Small intestine (tissue), 7 donors: ENCODE results near the gene ACP7. TPM values are rescaled to one million over a fixed set of nuclear protein-coding genes. Genes with fewer than 3 reads are reported as not detected.

Experiments used
- DNase-seq, 2 donors: peaks; one replicate each; pipeline versions ENCODE4 v3.0.0 to v3.0.0-alpha.2; 2013
- FAIRE-seq: peaks from 2 replicates; lab custom pipeline; 2012; peaks lifted over from hg19 to GRCh38; lab: Jason Lieb, UNC
- H3K27ac ChIP-seq, 3 donors: one replicate each; pipeline ENCODE4 v1.5.1; 2013; ENCODE audit warnings: low read length in 2 of 3, mild to moderate bottlenecking in 2 of 3, control low read depth in 1 of 3, inconsistent platforms in 1 of 3, low read depth in 1 of 3, moderate library complexity in 1 of 3
- H3K27me3 ChIP-seq, 3 donors: one replicate each; pipeline ENCODE4 v1.6.1; 2013; ENCODE audit warnings: low read length in 3 of 3, inconsistent platforms in 1 of 3; ENCODE audit not compliant: control insufficient read depth in 3 of 3, insufficient read depth in 3 of 3
- H3K36me3 ChIP-seq, 3 donors: one replicate each; pipeline ENCODE4 v1.6.1; 2013; ENCODE audit warnings: low read length in 3 of 3, inconsistent platforms in 1 of 3, low read depth in 1 of 3, mild to moderate bottlenecking in 1 of 3, moderate library complexity in 1 of 3; ENCODE audit not compliant: control insufficient read depth in 3 of 3, insufficient read depth in 2 of 3
- H3K4me1 ChIP-seq, 3 donors: one replicate each; pipeline ENCODE4 v1.6.1; 2013; ENCODE audit warnings: low read length in 2 of 3, inconsistent platforms in 1 of 3, low read depth in 1 of 3, mild to moderate bottlenecking in 1 of 3, moderate library complexity in 1 of 3; ENCODE audit not compliant: control insufficient read depth in 3 of 3, insufficient read depth in 2 of 3
- H3K4me3 ChIP-seq, 3 donors: one replicate each; pipeline ENCODE4 v1.5.1; 2013; ENCODE audit warnings: low read length in 3 of 3, control low read depth in 1 of 3, inconsistent platforms in 1 of 3, low read depth in 1 of 3, mild to moderate bottlenecking in 1 of 3, moderate library complexity in 1 of 3
- H3K9me3 ChIP-seq, 2 donors: one replicate each; pipeline ENCODE4 v1.6.1; 2013; ENCODE audit warnings: low read depth in 1 of 2, low read length in 1 of 2; ENCODE audit not compliant: control insufficient read depth in 2 of 2, insufficient read depth in 1 of 2
- WGBS, 3 donors: extraction: QIAGEN DNeasy Blood & Tissue Kit; methylation state at CpG; one replicate each; pipeline ENCODE4 v1.1.7; 2013; 5-methylcytosine and 5-hydroxymethylcytosine counted together
- polyA plus RNA-seq, 4 donors: library from polyadenylated mRNA; stranded (reverse) in 3 of 4; unstranded in 1 of 4; fragments of 200-250 nt in 3 of 4; fragments of 120-200 nt in 1 of 4; gene quantifications; one replicate each; pipeline versions ENCODE4 v1.2.1 to v1.2.3, GENCODE V29; 2013
- donor health status: healthy with polysubstance abuse.
- donor health status: control.
- donor health status: control.
- donor health status: Bipolar disorder and iron deficiency.
- donor health status: healthy.

The ACP7 gene
- polyA plus RNA-seq, 4 donors: 0.01 to 2.9 TPM; not detected in 2

DNA sequence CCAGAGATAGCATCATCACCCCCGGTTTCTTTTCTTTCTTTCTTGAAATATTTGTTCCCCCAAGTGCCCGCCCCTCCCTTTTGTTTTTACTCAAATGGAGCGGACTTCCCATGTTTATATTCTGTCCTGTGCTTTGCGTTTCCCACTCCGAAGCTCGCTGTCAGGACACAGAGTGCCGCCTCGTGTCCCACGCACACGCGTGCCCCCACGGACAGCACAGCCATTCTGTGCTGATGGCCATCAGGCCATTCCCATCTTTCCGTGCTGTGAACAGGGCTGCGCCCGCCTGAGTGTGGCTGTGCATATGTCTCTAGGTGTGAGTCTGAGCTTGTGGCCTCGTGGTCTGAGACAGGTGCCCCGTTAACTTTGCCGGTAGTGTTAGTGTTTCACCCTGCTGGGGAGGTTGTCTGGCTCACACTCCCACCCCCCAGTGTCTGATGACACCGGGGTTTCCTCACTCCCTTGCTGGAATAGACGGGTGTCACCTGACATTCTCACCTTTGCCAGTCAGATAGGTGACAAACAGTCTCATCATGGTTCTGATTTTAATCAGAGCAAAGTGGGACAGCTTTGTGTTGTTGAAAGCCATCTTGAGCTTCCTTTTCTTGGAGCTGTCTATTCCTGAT is 48.3 kb downstream of the ACP7 start:
- H3K27ac ChIP-seq: no peak overlapping the region
- peaks cover 0 to 65% (median 0%) of the 10 kb centered on the region in 3 donors for H3K36me3 ChIP-seq
- H3K4me1 ChIP-seq: peaks cover 11 to 80% (median 12%) of the 10 kb centered on the region in 3 donors
- no peak overlapping the region for H3K4me3 ChIP-seq
- no peak for DNase-seq
- no peaks in the 10 kb centered on the region for H3K9me3 ChIP-seq
- 59 to 66% (median 64%) methylated on average over 20 of the region's 20 CpGs for WGBS, 3 donors
- no peaks in the 10 kb centered on the region for H3K27me3 ChIP-seq
- FAIRE-seq: no peak

DNA sequence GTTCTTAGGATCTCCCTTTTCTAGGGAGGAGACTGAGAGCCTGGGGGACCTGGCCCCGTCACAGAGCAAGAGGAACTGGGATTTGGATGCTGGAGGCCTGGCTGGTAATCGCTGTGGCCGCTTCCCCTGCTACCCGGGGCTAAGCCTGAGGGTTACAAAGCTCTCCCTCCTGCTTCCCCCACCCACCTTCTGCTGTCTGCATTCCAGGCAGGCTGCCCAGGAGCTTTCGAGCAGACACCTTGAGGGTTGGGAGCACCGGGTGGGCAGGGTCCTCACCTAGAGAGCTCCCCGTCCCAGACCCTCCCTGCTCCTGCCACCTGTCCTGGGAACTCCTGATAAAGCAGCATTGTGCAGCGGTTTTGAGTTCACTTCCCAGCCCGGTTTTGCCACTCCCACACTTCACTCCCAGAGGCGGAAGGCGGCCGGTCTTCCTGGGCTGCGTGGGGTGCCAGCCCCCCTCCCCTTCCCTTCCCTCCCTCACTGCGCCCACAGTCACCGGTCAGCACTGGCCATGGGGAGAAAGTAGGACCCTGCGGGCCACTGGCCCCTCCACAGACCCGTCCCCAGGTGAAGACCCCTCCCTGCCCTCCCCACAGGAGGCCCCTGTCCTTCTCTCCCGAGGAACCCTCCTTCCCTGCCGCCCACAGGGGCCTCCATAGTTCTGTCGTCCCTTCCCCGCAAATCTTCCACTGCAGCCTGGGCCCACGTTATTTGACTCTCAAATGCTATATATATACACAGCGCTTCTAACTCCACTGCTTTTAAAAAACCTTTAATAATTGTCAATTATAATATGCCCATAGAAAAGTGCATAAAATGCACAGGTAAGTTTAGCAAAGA is 49.5 kb downstream of the ACP7 start:
- no peaks in the 10 kb centered on the region for H3K9me3 ChIP-seq
- 18 to 44% (median 34%) methylated on average over 22 to 23 of the region's 23 CpGs for WGBS, 3 donors
- H3K27me3 ChIP-seq: no peaks in the 10 kb centered on the region
- H3K27ac ChIP-seq: peak overlapping the region in 1 of 3 donors; percentile 60
- peaks cover 10 to 68% (median 11%) of the 10 kb centered on the region in 3 donors for H3K4me1 ChIP-seq
- peak; percentile 55 to 62 for DNase-seq
- no peak for FAIRE-seq
- no peak overlapping the region for H3K4me3 ChIP-seq
- H3K36me3 ChIP-seq: peaks cover 0 to 68% (median 0%) of the 10 kb centered on the region in 3 donors

DNA sequence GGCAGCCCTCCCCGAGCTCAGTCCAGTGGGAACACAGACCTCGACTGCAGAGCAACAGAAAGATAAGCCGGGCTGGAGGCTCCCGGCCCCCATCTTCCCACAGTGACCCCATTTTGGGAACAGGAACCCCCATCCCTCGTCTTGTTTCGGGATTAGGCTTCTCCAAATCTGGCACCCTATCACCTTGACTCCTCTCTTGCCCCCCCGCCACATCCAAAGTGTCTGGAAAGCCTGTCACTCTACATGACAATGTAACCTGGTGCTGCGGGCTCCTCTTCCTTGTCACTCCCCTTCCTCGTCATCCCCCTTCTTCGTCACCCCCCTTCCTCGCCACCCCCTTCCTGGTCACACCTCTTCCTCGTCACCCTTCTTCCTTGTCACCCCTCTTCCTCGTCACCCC is 51.5 kb downstream of the ACP7 start:
- WGBS, 3 donors: 86 to 92% (median 90%) methylated on average over 11 to 13 of the region's 13 CpGs
- H3K27me3 ChIP-seq: no peaks in the 10 kb centered on the region
- H3K4me3 ChIP-seq: no peak overlapping the region
- FAIRE-seq: no peak
- H3K36me3 ChIP-seq: peaks cover 0 to 73% (median 0%) of the 10 kb centered on the region in 3 donors
- no peaks in the 10 kb centered on the region for H3K9me3 ChIP-seq
- DNase-seq: no peak
- no peak overlapping the region for H3K27ac ChIP-seq
- H3K4me1 ChIP-seq: peaks cover 6 to 67% (median 8%) of the 10 kb centered on the region in 3 donors

DNA sequence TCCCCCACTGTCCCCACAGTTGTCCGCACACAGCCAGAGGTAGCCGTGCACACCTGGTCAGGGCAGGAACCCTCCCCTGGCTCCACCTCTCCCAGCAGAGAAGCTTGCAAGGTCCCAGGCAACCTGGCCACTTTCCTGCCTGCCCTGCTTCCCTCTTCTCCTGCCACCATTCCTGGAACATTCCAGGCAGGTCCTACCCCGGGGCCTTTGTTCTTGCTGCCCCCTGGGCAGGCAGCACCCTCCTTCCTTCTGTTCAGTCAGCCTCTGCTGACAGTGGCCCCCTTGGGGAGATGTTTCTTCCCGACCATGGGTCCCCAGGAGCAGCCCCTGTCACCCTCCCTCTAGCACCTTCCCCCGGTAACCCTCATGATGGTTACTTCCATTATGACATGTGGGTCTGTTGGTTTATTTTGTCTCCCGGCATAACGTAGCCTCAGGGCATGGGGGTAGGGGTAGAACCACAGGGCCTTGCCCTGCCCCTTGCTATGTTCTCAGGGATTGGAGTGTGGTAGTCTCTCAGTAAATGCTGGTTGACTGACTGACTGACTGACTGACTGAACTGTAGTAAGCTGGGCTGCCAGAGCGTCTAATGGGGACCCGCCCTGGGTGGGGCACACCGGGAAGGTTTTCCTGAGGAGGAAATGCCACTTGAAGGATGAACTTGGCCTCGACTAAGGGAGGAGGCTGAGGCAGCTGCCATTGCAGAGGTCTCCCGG is 52.2 kb downstream of the ACP7 start:
- Histone ChIP-seq H3K27me3 (no peaks in the 10 kb centered on the region), H3K27ac (peak overlapping the region; percentile 12 to 62 (median 37)), H3K36me3 (peaks cover 0 to 67% (median 0%) of the 10 kb centered on the region in 3 donors), H3K4me3 (no peak overlapping the region), H3K9me3 (no peaks in the 10 kb centered on the region), H3K4me1 (peaks cover 6 to 62% (median 8%) of the 10 kb centered on the region in 3 donors)
- peak; percentile 58 to 87 for DNase-seq
- 38 to 58% (median 53%) methylated on average over 12 of the region's 12 CpGs for WGBS, 3 donors
- FAIRE-seq: no peak

DNA sequence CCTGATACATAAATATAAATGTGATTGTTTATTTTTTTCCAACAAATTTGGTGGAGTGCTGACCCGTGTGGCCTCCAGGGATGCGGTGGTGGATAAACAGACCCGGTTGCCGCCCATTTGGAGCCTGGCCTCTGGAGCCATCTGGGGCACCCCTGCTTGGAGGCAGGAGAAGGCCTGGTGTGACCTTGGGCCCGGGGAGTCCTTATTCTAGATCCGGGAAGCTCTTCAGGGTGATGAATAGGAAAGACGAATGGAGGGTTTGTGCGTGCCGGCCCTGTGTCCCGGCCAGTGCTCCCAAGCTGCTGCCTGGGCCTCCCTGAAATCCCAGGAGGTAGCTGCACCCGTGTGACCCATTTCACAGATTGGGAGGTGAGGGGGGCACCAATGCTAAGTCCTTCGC is 53.0 kb downstream of the ACP7 start:
- peaks cover 6 to 55% (median 8%) of the 10 kb centered on the region in 3 donors for H3K4me1 ChIP-seq
- H3K27ac ChIP-seq: peak overlapping the region in 2 of 3 donors; percentile 28 to 62
- FAIRE-seq: no peak

DNA sequence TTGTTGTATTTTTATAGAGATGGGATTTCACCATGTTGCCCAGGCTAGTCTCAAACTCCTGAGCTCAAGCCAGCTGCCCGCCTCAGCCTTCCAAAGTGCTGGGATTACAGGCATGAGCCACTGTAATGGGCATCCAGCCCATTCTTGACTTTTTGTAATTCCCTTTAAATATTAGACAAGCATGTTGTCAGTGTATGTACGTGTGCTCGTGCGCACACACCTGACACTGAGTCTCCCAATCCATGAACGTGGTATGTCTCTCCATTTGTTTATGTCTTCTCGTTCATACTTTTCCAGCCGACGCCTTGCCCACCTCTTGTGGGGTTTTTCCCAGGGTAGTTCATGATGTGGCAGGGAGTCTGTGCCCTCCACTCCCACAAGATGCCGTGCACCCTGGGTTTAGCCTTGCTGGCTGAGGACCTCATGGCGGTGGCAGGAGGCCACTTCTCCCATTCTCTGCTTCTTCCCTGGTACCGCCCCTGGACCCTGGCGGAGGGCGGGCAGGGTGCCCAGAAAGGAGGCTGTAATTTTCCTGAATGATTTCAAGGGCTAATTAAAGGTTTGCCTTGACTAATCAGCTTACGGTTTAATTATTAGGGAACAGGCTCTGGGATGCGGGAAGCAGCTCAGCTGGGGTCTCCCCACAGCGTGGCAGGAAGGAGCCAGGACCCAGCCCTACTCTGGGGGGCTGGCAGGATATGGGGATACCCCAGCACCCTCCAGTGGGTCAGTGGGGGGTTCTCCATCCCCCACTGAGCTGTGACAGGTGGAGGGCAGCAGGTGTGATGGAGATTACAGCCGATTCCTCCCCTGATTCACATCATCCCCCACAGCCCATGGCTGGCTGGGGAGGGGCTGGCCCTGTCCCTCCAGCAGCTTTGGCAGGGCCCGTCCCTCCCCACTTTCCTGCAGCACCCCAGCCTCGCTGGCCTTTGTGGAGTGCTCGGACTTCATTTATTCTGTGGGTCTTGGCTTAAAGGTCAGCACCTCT is 54.3 kb downstream of the ACP7 start:
- DNase-seq (no peak), FAIRE-seq (no peak)
- Histone ChIP-seq H3K36me3 (peaks cover 0 to 64% (median 0%) of the 10 kb centered on the region in 3 donors), H3K4me3 (no peak overlapping the region), H3K4me1 (peaks cover 6 to 44% (median 8%) of the 10 kb centered on the region in 3 donors), H3K9me3 (no peaks in the 10 kb centered on the region), H3K27ac (no peak overlapping the region), H3K27me3 (no peaks in the 10 kb centered on the region)
- 70 to 80% (median 75%) methylated on average over 20 of the region's 20 CpGs for WGBS, 3 donors

More for the DNA sequence above, 53.0 kb downstream of the ACP7 start:
- WGBS, 3 donors: 72 to 78% (median 73%) methylated on average over 12 of the region's 12 CpGs
- peaks cover 0 to 65% (median 0%) of the 10 kb centered on the region in 3 donors for H3K36me3 ChIP-seq
- DNase-seq: no peak
- no peak overlapping the region for H3K4me3 ChIP-seq
- no peaks in the 10 kb centered on the region for H3K27me3 ChIP-seq
- no peaks in the 10 kb centered on the region for H3K9me3 ChIP-seq

DNA sequence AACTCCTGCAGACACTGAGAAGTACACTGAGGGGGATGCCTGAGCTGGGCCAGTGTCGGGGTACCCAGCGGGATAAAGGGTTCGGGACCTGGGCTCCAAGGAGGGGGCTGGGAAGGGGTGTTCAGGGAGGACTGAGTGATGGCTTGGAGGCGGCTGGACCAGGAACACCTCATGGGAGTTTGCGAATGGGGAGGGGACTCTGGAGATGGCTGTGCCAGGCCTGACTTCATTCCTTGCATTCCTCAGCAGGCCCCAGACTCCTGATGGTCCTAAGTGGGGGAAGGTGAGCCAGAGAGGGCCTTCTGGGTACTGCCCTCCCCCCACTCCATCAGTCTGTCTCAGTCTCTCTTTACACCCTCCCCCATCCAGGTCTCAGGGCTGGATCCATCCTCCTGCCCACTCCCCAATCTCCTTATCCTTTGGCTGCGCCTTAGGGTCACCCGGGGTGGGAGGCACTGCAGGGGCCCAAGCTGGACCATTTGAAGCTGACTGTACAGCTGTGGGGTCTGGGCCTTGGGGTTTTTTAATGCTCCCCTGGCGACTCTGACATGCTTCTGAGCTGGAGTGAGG is 55.2 kb downstream of the ACP7 start:
- H3K9me3 ChIP-seq: no peaks in the 10 kb centered on the region
- no peak overlapping the region for H3K4me3 ChIP-seq
- FAIRE-seq: no peak
- H3K4me1 ChIP-seq: peaks cover 6 to 45% (median 12%) of the 10 kb centered on the region in 3 donors
- H3K27me3 ChIP-seq: no peaks in the 10 kb centered on the region
- peak overlapping the region in 1 of 3 donors; percentile 63 for H3K27ac ChIP-seq
- peaks cover 0 to 66% (median 0%) of the 10 kb centered on the region in 3 donors for H3K36me3 ChIP-seq
- WGBS, 3 donors: 84 to 88% (median 85%) methylated on average over 8 of the region's 8 CpGs
- DNase-seq: no peak
